DMS53 treated with DMSO at 0.1 percent for 48 hours (cell line): Measurements from ENCODE around the gene MTHFD1L.
"Not testable (repeated sequence)": the region's sequence is repeated elsewhere in the genome, so short reads cannot be mapped to it uniquely, and the experiment has no call there.

ENCODE experiments used
- DNase-seq: peaks from one replicate; lab custom pipeline; 2025; ENCODE audit not compliant: unreplicated experiment; lab: John Stamatoyannopoulos, UW

Gene MTHFD1L

GRCh38 chr6:151038616-151039015 is 173.1 kb downstream of the MTHFD1L start:
- no peak for DNase-seq

GRCh38 chr6:151040888-151041521 is 175.5 kb downstream of the MTHFD1L start:
- not testable (repeated sequence) for DNase-seq

GRCh38 chr6:151041686-151042085 is 176.2 kb downstream of the MTHFD1L start:
- DNase-seq, result no peak

GRCh38 chr6:151042911-151043330 is 177.4 kb downstream of the MTHFD1L start:
- not testable (repeated sequence) for DNase-seq

- DNase-seq, result no peak
Measured at GRCh38 chr6:151043944-151044343, 178.4 kb downstream of the MTHFD1L start.

- DNase-seq, result peak; percentile 88
Measured at GRCh38 chr6:151044465-151045441, 179.3 kb downstream of the MTHFD1L start.

GRCh38 chr6:151045511-151046222 is 180.2 kb downstream of the MTHFD1L start:
- DNase-seq, result not testable (repeated sequence)

GRCh38 chr6:151051164-151051563 is 185.7 kb downstream of the MTHFD1L start:
- DNase-seq, result no peak

GRCh38 chr6:151052021-151052646 is 186.6 kb downstream of the MTHFD1L start:
- DNase-seq, result no peak

GRCh38 chr6:151054306-151054705 is 188.8 kb downstream of the MTHFD1L start:
- DNase-seq, result no peak

- DNase-seq, result no peak
Measured at GRCh38 chr6:151056230-151056907, 190.9 kb downstream of the MTHFD1L start.

GRCh38 chr6:151057061-151057460 is 191.6 kb downstream of the MTHFD1L start:
- no peak for DNase-seq

- DNase-seq, result no peak
Measured at GRCh38 chr6:151058021-151058733, 192.7 kb downstream of the MTHFD1L start.

- DNase-seq, result no peak
Measured at GRCh38 chr6:151059612-151060095, 194.2 kb downstream of the MTHFD1L start.

- no peak for DNase-seq
Measured at GRCh38 chr6:151060096-151060765, 194.7 kb downstream of the MTHFD1L start.

GRCh38 chr6:151060766-151061531 is 195.4 kb downstream of the MTHFD1L start:
- DNase-seq, result no peak

GRCh38 chr6:151063352-151063751 is 197.8 kb downstream of the MTHFD1L start:
- DNase-seq, result no peak
